Measurements from ENCODE around the gene C5AR1.
"Not testable (repeated sequence)": the region's sequence is repeated elsewhere in the genome, so short reads cannot be mapped to it uniquely, and the experiment has no call there.

The C5AR1 gene

GRCh38 chr19:47296036-47296435 is 13.6 kb upstream of the C5AR1 start:
- peak; percentile 56 to 77 (median 62) for DNase-seq

- DNase-seq = not testable (repeated sequence)
These were observed 8.8 kb upstream of the C5AR1 start for GRCh38 chr19:47300867-47301266.

GRCh38 chr19:47302249-47302648 is 7.4 kb upstream of the C5AR1 start:
- no peak for DNase-seq

GRCh38 chr19:47303966-47304365 is 5.7 kb upstream of the C5AR1 start:
- no peak for DNase-seq

- peak in 3 of 4 experiments; percentile 20 to 49 (median 26) for DNase-seq
These were observed 4.3 kb upstream of the C5AR1 start for GRCh38 chr19:47305309-47305751.

- no peak for DNase-seq
These were observed 3.4 kb upstream of the C5AR1 start for GRCh38 chr19:47306303-47306702.

- DNase-seq = no peak
These were observed 623 bp upstream of the C5AR1 start for GRCh38 chr19:47309038-47309437.

- DNase-seq = no peak
These were observed 662 bp downstream of the C5AR1 start for GRCh38 chr19:47310323-47310722.

GRCh38 chr19:47310819-47311218 is 1.2 kb downstream of the C5AR1 start:
- no peak for DNase-seq

GRCh38 chr19:47312366-47313006 is 2.8 kb downstream of the C5AR1 start:
- no peak for DNase-seq

GRCh38 chr19:47313754-47314295 is 4.2 kb downstream of the C5AR1 start:
- DNase-seq = no peak

GRCh38 chr19:47315125-47315821 is 5.6 kb downstream of the C5AR1 start:
- DNase-seq = no peak

- DNase-seq = no peak
These were observed 6.9 kb downstream of the C5AR1 start for GRCh38 chr19:47316513-47316912.

- DNase-seq = no peak
These were observed 10.5 kb downstream of the C5AR1 start for GRCh38 chr19:47319923-47320871.

GRCh38 chr19:47321630-47322029 is 12.0 kb downstream of the C5AR1 start:
- DNase-seq = no peak

GRCh38 chr19:47322058-47322457 is 12.4 kb downstream of the C5AR1 start:
- DNase-seq = no peak

- DNase-seq = no peak
These were observed 13.7 kb downstream of the C5AR1 start for GRCh38 chr19:47323409-47323808.

- DNase-seq = no peak
These were observed 14.2 kb downstream of the C5AR1 start for GRCh38 chr19:47323872-47324271.

GRCh38 chr19:47324502-47324901 is 14.8 kb downstream of the C5AR1 start:
- no peak for DNase-seq

GRCh38 chr19:47330466-47330869 is 20.8 kb downstream of the C5AR1 start:
- DNase-seq = no peak

- no peak for DNase-seq
These were observed 21.8 kb downstream of the C5AR1 start for GRCh38 chr19:47331490-47331889.

- no peak for DNase-seq
These were observed 22.4 kb downstream of the C5AR1 start, which contains the start of gene C5AR2 for GRCh38 chr19:47331931-47332547. C5AR2 (plus strand) TSS chr19:47332175; CDS start chr19:47340800, 8,625 bp downstream.
